ENCODE results near the gene ITPR2.
"Not testable (repeated sequence)": the region's sequence is repeated elsewhere in the genome, so short reads cannot be mapped to it uniquely, and the experiment has no call there.

The ITPR2 gene

GRCh38 chr12:26319511-26319910 lies 513.5 kb downstream of the ITPR2 start:
- DNase-seq: peak; percentile 98

GRCh38 chr12:26318661-26319068 lies 514.3 kb downstream of the ITPR2 start:
- DNase-seq: peak; percentile 94

- DNase-seq: peak; percentile 89
Observed at GRCh38 chr12:26317942-26318575, 514.9 kb downstream of the ITPR2 start.

- not testable (repeated sequence) for DNase-seq
Observed at GRCh38 chr12:26314103-26314502, 518.9 kb downstream of the ITPR2 start.

- DNase-seq: not testable (repeated sequence)
Observed at GRCh38 chr12:26310489-26310888, 522.5 kb downstream of the ITPR2 start.

GRCh38 chr12:26309634-26310033 lies 523.4 kb downstream of the ITPR2 start:
- no peak for DNase-seq

GRCh38 chr12:26304273-26304672 lies 528.7 kb downstream of the ITPR2 start:
- no peak for DNase-seq

- no peak for DNase-seq
Observed at GRCh38 chr12:26303418-26303817, 529.6 kb downstream of the ITPR2 start.

GRCh38 chr12:26302776-26303175 lies 530.2 kb downstream of the ITPR2 start:
- no peak for DNase-seq

- no peak for DNase-seq
Observed at GRCh38 chr12:26299751-26300150, 533.2 kb downstream of the ITPR2 start.

- peak; percentile 87 for DNase-seq
Observed at GRCh38 chr12:26298785-26299621, 534.0 kb downstream of the ITPR2 start.

- no peak for DNase-seq
Observed at GRCh38 chr12:26297396-26298070, 535.5 kb downstream of the ITPR2 start.

- no peak for DNase-seq
Observed at GRCh38 chr12:26295001-26295400, 538.0 kb downstream of the ITPR2 start.

- DNase-seq: peak; percentile 6
Observed at GRCh38 chr12:26293612-26294011, 539.4 kb downstream of the ITPR2 start.

- no peak for DNase-seq
Observed at GRCh38 chr12:26292596-26292995, 540.4 kb downstream of the ITPR2 start.

GRCh38 chr12:26290565-26290964 lies 542.4 kb downstream of the ITPR2 start:
- DNase-seq: no peak

GRCh38 chr12:26287671-26288381 lies 545.2 kb downstream of the ITPR2 start:
- DNase-seq: no peak

Measured in HCEC 1CT (cell line).